Liver (tissue), 9 donors: Measurements from ENCODE around the gene CARM1. TPM values are rescaled to one million over a fixed set of nuclear protein-coding genes. Genes with fewer than 3 reads are reported as not detected.

Experiments
- DNase-seq: peaks from one replicate; pipeline ENCODE4 v3.0.0-alpha.2; 2017; ENCODE audit warnings: low spot score
- H3K27ac ChIP-seq, 2 donors: one replicate each; pipeline ENCODE4 v1.7.0; 2013; ENCODE audit warnings: inconsistent platforms in 2 of 2, low read length in 2 of 2, control low read depth in 1 of 2, low read depth in 1 of 2, mild to moderate bottlenecking in 1 of 2
- H3K27me3 ChIP-seq, 4 donors: one replicate each; pipeline versions ENCODE4 v1.6.1 to v1.7.0; 2013; ENCODE audit warnings: low read length in 3 of 4, inconsistent platforms in 1 of 4, mild to moderate bottlenecking in 1 of 4, moderate library complexity in 1 of 4; ENCODE audit not compliant: control insufficient read depth in 4 of 4, insufficient read depth in 4 of 4
- H3K36me3 ChIP-seq, 4 donors: one replicate each; pipeline versions ENCODE4 v1.6.1 to v1.7.0; 2013; ENCODE audit warnings: low read length in 3 of 4, mild to moderate bottlenecking in 3 of 4, low read depth in 1 of 4, moderate library complexity in 1 of 4; ENCODE audit not compliant: control insufficient read depth in 4 of 4, insufficient read depth in 3 of 4
- H3K4me1 ChIP-seq, 4 donors: one replicate each; pipeline versions ENCODE4 v1.6.1 to v1.7.0; 2013; ENCODE audit warnings: low read length in 3 of 4, mild to moderate bottlenecking in 3 of 4, moderate library complexity in 1 of 4; ENCODE audit not compliant: control insufficient read depth in 4 of 4, insufficient read depth in 4 of 4
- H3K4me3 ChIP-seq, 3 donors: one replicate each; pipeline versions ENCODE4 v1.6.1 to v1.7.0; 2013; ENCODE audit warnings: low read length in 3 of 3, control low read depth in 1 of 3, low read depth in 1 of 3, mild to moderate bottlenecking in 1 of 3
- H3K9ac ChIP-seq, 2 donors: one replicate each; pipeline ENCODE4 v1.7.0; 2013; ENCODE audit warnings: low read length in 2 of 2, mild to moderate bottlenecking in 2 of 2, moderate library complexity in 2 of 2, control low read depth in 1 of 2, low read depth in 1 of 2
- H3K9me3 ChIP-seq, 4 donors: one replicate each; pipeline versions ENCODE4 v1.6.1 to v1.7.0; 2013; ENCODE audit warnings: low read length in 3 of 4; ENCODE audit not compliant: control insufficient read depth in 4 of 4
- EGR1 ChIP-seq, 2 donors: IDR thresholded peaks; 2 replicates each; pipeline ENCODE4 v1.6.1; 2016 to 2018; ENCODE audit warnings: antibody characterized with exemption in 2 of 2, low read depth in 2 of 2
- FOXA1 ChIP-seq: IDR thresholded peaks from 2 replicates; pipeline ENCODE4 v1.6.1; 2016; ENCODE audit warnings: antibody characterized with exemption
- FOXA2 ChIP-seq: IDR thresholded peaks from 2 replicates; pipeline ENCODE4 v1.6.1; 2016; ENCODE audit warnings: antibody characterized with exemption
- GABPA ChIP-seq, 2 donors: IDR thresholded peaks in 1 of 2; conservative IDR thresholded peaks in 1 of 2; 2 replicates each; pipeline ENCODE4 v1.6.1; 2016; ENCODE audit warnings: antibody characterized with exemption in 2 of 2, mild to moderate bottlenecking in 1 of 2, moderate library complexity in 1 of 2
- HNF4A ChIP-seq, 2 donors: conservative IDR thresholded peaks; 2 replicates each; pipeline ENCODE4 v1.6.1; 2016; ENCODE audit warnings: antibody characterized with exemption in 2 of 2, mild to moderate bottlenecking in 2 of 2
- HNF4G ChIP-seq: IDR thresholded peaks from 2 replicates; pipeline ENCODE4 v1.6.1; 2016; ENCODE audit warnings: antibody characterized with exemption
- JUND ChIP-seq, 2 donors: IDR thresholded peaks; 2 replicates each; pipeline ENCODE4 v1.6.1; 2016; ENCODE audit warnings: antibody characterized with exemption in 2 of 2
- NR2F2 ChIP-seq: IDR thresholded peaks from 2 replicates; pipeline ENCODE4 v1.6.1; 2016; ENCODE audit warnings: antibody characterized with exemption
- RAD21 ChIP-seq, 2 donors: IDR thresholded peaks; 2 replicates each; pipeline ENCODE4 v1.6.1; 2016; ENCODE audit warnings: antibody characterized with exemption in 2 of 2, mild to moderate bottlenecking in 2 of 2
- RXRA ChIP-seq, 2 donors: IDR thresholded peaks; 2 replicates each; pipeline ENCODE4 v1.6.1; 2017 to 2018; ENCODE audit warnings: antibody characterized with exemption in 2 of 2, mild to moderate bottlenecking in 1 of 2
- SP1 ChIP-seq: IDR thresholded peaks from 2 replicates; pipeline ENCODE4 v1.6.1; 2018; ENCODE audit warnings: antibody characterized with exemption, mild to moderate bottlenecking
- YY1 ChIP-seq: IDR thresholded peaks from 2 replicates; pipeline ENCODE4 v1.6.1; 2016; ENCODE audit warnings: antibody characterized with exemption, mild to moderate bottlenecking
- WGBS: extraction: QIAGEN DNeasy Blood & Tissue Kit; methylation state at CpG from one replicate; pipeline ENCODE4 v1.1.7; 2013; 5-methylcytosine and 5-hydroxymethylcytosine counted together
- polyA plus RNA-seq, 2 donors: library from polyadenylated mRNA; stranded (reverse) in 1 of 2; unstranded in 1 of 2; fragments of 200-250 nt in 1 of 2; fragments of >200 nt in 1 of 2; fragmentation: Nextera tagmentation in 1 of 2; extraction: Ambion mirVana in 1 of 2; gene quantifications; one replicate each; pipeline versions ENCODE4 v1.2.1 to v1.2.3, GENCODE V29; 2013 to 2015
- total RNA-seq, 2 donors: library from RNA; depleted of rRNA; stranded (reverse); fragments of >200 nt; gene quantifications; one replicate each; pipeline ENCODE4 v1.2.3, GENCODE V29; 2014
- TF ChIP-seq, protein P1 (sequence below): IDR thresholded peaks from 2 replicates; pipeline ENCODE4 v1.6.1; 2016; ENCODE audit warnings: antibody characterized with exemption
- TF ChIP-seq, protein P2 (sequence below): fragments of 150-350 bp; IDR thresholded peaks from 2 replicates; pipeline ENCODE4 v1.5.1; 2017; ENCODE audit warnings: improper control_type of control experiment, low read depth, low read length; ENCODE audit not compliant: missing input control
- TF ChIP-seq, protein P3 (sequence below): IDR thresholded peaks from 2 replicates; pipeline ENCODE4 v1.6.1; 2016; ENCODE audit warnings: antibody characterized with exemption, mild to moderate bottlenecking
- TF ChIP-seq, protein P4 (sequence below): IDR thresholded peaks from 2 replicates; pipeline ENCODE4 v1.6.1; 2016; ENCODE audit warnings: antibody characterized with exemption
- donor health status: healthy.
- donor health status: healthy.
- donor health status: healthy.
- donor health status: healthy.
- donor health status: healthy.

The CARM1 gene
- total and polyA plus RNA-seq, 4 donors: 5.1 to 18.3 (median 15.1) TPM

DNA sequence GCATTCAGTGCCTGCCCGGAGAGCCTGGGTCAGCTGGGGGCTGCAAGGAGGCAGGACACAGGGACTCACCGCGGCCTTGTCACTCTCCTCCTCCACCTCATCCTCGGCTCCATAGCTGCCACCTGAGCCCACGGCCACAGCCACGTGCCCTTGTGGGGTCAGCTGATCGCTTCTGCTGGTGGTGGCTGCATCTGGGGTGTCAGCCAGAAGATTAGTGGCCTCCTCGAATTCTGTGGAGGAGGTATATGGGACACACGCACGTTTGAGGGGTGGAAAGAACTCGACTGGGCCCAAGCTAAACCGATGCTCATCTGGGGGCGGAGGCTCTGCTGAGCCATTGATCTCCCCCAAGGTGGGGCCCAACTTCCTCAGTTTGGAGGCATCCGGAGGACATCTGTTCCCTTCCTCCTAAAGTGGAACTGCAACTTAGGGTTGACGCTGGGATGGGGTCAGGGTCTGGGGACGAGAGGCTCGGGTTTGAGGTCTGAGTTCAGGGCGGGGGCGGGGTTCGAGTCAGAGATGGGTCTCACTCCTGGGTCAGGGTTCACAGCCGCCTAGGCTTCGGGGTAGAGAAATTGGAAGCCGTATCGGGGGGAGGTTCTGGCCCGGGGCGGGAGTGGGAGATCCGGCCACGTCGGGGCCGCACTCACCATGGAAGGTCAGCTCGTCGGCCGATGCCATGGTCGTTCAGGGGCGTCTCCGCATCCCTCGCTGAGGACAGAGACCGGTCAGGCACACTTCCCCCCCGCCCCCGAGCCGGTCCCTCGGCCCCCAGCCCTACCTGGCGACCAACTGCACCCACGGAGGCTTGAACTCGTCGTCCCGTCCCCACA, 56.6 kb downstream of the CARM1 start:
- Histone ChIP-seq H3K27me3 (no peaks in the 10 kb centered on the region), H3K9ac (peak overlapping the region; percentile 34 to 40), H3K27ac (peak overlapping the region; percentile 69 to 70), H3K9me3 (no peaks in the 10 kb centered on the region), H3K36me3 (peaks cover 3 to 16% (median 8%) of the 10 kb centered on the region in 4 donors), H3K4me1 (peaks cover 9 to 33% (median 23%) of the 10 kb centered on the region in 4 donors), H3K4me3 (peak overlapping the region; percentile 78 to 95 (median 93))
- peak; percentile 51 for DNase-seq
- TF ChIP-seq, protein P1, sequence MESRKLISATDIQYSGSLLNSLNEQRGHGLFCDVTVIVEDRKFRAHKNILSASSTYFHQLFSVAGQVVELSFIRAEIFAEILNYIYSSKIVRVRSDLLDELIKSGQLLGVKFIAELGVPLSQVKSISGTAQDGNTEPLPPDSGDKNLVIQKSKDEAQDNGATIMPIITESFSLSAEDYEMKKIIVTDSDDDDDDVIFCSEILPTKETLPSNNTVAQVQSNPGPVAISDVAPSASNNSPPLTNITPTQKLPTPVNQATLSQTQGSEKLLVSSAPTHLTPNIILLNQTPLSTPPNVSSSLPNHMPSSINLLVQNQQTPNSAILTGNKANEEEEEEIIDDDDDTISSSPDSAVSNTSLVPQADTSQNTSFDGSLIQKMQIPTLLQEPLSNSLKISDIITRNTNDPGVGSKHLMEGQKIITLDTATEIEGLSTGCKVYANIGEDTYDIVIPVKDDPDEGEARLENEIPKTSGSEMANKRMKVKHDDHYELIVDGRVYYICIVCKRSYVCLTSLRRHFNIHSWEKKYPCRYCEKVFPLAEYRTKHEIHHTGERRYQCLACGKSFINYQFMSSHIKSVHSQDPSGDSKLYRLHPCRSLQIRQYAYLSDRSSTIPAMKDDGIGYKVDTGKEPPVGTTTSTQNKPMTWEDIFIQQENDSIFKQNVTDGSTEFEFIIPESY: no peak
- TF ChIP-seq HNF4G (no peak), FOXA1 (no peak), GABPA (IDR thresholded peaks at IDR 0.05 in 1 of 2, conservative IDR thresholded peaks at IDR 0.05 in 1 of 2) (no peak), EGR1 (IDR thresholded peaks at IDR 0.05; ENCODE audit: low read depth in 2 of 2) (no peak), FOXA2 (no peak), RAD21 (IDR thresholded peaks at IDR 0.05) (no peak), NR2F2 (no peak), SP1 (no peak), YY1 (no peak), JUND (IDR thresholded peaks at IDR 0.05) (no peak), HNF4A (conservative IDR thresholded peaks at IDR 0.05) (no peak), RXRA (IDR thresholded peaks at IDR 0.05) (no peak)
- TF ChIP-seq, protein P2, sequence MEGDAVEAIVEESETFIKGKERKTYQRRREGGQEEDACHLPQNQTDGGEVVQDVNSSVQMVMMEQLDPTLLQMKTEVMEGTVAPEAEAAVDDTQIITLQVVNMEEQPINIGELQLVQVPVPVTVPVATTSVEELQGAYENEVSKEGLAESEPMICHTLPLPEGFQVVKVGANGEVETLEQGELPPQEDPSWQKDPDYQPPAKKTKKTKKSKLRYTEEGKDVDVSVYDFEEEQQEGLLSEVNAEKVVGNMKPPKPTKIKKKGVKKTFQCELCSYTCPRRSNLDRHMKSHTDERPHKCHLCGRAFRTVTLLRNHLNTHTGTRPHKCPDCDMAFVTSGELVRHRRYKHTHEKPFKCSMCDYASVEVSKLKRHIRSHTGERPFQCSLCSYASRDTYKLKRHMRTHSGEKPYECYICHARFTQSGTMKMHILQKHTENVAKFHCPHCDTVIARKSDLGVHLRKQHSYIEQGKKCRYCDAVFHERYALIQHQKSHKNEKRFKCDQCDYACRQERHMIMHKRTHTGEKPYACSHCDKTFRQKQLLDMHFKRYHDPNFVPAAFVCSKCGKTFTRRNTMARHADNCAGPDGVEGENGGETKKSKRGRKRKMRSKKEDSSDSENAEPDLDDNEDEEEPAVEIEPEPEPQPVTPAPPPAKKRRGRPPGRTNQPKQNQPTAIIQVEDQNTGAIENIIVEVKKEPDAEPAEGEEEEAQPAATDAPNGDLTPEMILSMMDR: no peak
- TF ChIP-seq, protein P3, sequence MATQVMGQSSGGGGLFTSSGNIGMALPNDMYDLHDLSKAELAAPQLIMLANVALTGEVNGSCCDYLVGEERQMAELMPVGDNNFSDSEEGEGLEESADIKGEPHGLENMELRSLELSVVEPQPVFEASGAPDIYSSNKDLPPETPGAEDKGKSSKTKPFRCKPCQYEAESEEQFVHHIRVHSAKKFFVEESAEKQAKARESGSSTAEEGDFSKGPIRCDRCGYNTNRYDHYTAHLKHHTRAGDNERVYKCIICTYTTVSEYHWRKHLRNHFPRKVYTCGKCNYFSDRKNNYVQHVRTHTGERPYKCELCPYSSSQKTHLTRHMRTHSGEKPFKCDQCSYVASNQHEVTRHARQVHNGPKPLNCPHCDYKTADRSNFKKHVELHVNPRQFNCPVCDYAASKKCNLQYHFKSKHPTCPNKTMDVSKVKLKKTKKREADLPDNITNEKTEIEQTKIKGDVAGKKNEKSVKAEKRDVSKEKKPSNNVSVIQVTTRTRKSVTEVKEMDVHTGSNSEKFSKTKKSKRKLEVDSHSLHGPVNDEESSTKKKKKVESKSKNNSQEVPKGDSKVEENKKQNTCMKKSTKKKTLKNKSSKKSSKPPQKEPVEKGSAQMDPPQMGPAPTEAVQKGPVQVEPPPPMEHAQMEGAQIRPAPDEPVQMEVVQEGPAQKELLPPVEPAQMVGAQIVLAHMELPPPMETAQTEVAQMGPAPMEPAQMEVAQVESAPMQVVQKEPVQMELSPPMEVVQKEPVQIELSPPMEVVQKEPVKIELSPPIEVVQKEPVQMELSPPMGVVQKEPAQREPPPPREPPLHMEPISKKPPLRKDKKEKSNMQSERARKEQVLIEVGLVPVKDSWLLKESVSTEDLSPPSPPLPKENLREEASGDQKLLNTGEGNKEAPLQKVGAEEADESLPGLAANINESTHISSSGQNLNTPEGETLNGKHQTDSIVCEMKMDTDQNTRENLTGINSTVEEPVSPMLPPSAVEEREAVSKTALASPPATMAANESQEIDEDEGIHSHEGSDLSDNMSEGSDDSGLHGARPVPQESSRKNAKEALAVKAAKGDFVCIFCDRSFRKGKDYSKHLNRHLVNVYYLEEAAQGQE: no peak
- TF ChIP-seq, protein P4, sequence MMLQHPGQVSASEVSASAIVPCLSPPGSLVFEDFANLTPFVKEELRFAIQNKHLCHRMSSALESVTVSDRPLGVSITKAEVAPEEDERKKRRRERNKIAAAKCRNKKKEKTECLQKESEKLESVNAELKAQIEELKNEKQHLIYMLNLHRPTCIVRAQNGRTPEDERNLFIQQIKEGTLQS: no peak
- WGBS: 7% methylated on average over 47 of the region's 47 CpGs
